Measurements from ENCODE around the gene ARID1B.

ARID1B gene

DNA sequence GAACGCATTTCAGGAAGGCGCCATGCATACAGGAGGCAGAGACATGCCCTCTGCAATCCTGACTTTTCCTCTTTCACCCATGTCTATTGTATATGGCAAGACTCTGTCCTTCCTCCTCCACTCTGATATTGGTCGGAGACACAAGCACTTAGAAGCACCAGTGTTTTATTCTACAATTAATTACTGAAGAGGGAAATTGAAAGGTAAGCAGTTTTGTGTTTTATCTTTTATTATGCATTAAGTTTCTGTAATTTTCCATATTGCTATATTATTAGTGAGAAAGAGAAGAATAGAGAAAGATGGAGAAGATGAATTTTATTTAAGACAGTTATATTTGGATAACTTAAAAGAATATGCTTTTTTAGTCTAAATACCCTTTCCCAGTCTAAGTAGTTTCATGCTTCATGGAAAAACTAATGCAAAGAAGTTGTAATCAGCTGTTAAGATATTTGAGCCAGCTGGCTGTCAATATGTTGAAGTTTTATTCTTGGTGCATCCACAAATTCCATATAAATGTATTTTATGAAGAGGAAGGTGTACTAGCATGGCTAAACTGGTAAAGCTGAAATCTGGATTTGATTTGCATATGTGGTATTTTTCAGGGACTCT, 13.6 kb downstream of the ARID1B start:
- in situ Hi-C loops (cut with MboI; ENCODE audit: low sequenced_read_pairs): no loop called here

DNA sequence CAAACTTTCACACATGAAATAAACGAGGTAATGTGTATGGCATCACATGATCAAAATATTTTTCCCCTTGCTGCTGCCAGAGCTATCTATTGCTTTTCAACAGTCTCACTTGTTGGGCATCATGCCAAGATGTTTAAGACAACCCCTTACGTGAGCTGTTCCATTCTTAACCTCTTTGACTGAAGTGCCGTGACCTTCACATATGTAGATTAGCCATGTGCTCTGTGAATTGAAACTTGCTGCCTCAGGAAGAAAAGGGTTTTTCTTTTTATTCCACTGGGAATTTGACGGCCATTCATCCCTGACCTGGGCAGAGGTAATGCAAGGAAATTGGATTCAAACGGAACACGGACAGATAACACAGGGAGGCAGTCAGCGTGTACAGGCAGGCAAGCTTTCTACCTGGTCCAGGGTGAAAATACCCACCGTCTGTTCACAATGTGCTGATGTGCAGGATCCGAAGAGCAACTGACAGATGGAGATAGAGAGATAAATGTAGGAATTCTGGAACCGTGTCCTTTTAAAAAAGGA, 14.2 kb downstream of the ARID1B start:
- in situ Hi-C loops (cut with MboI; ENCODE audit: low sequenced_read_pairs): no loop called here

DNA sequence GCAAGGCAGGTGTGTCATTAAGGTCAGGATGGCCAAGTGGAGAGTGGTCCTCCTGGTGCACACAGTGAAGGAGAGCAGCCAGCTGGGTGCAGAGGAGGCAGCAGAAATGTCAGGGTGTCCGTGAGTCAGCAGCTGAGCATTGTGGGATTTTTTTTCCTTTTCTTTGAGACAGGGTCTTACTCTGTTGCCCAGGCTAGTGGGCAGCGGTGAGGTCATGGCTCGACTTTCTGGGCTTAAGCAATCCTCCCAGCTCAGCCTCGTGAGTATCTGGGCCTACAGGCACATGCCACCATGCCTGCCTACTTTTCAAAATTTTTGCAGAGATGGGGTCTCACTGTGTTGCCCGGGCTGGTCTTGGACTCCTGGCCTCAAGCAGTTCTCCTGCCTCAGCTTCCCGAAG, 16.0 kb downstream of the ARID1B start:
- in situ Hi-C loops (cut with MboI; ENCODE audit: low sequenced_read_pairs): no loop called here

DNA sequence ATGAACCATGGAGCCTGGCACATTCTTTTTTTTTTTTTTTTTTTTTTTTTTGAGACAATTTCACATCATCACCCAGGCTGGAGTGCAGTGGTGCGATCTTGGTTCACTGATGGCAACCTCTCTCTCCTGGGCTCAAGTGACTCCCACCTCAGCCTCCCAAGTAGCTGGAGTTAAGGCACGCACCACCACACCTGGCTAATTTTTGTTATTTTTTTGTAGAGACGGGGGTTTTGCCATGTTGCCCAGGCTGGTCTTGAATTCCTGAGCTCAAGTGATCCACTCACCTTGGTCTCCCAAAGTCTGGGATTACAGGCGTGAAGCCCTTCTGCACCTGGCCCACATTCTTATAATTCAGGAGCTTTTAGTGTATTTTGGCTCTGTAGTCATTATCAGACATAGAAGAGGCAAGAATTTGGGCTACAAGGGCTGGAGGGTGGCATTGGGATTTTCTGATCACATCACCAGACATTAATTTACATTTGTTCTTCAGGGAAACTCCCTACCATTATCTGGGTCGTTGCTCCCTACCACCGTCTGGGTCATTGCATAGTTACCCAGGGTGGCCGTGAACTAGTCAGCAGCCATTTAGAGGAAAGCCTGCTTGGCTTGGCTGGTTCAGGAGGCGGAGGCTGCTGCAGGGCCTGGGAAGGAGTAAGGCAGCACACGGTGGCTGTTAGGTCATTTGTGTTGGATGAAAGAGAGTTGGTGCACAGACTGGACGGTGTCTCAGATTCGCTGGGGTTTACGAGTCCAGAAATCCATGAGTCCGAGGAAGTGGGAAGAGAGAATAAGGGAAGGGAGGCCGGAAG, 17.6 kb downstream of the ARID1B start:
- in situ Hi-C loops (cut with MboI; ENCODE audit: low sequenced_read_pairs): no loop called here

DNA sequence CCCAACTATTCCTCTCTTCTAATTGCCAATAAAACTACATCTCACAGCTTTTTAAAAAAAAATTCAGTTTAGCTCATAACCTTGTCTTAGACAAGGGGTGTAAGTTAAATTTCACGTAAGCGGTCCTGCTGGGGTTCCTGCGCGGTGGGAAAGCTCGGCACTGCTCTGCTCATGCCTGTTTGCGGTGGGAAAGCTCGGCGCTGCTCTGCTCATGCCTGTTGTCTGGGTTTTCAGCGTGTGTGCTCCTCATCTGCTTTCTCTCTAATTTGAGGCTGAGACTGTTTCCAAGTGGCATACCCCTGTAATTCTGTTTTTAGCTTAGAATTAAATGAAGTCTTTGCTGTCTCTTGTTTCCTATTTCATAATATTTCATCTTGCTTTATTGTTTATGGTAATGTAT, 18.6 kb downstream of the ARID1B start:
- in situ Hi-C loops (cut with MboI; ENCODE audit: low sequenced_read_pairs): no loop called here

DNA sequence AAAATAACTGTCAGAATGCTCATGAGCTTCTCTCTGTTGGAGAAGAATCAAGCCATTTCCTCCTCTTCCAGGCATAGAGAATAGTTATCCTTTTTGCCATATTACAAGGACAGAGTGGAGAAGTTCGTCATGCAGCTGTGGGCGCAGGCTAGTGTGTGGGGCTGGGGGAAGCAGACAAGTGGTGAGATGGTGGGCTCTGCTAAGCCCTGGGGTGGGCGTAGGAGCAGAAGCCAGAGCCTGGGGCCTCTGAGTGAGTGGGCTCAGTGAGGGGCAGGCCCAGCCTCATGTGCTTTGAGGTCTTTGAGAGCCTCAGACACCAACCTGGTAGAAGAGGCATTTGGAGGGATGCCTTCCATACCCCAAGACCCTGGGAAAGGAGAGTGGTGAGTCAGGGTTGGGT, 19.4 kb downstream of the ARID1B start:
- in situ Hi-C loops (cut with MboI; ENCODE audit: low sequenced_read_pairs): no loop called here

DNA sequence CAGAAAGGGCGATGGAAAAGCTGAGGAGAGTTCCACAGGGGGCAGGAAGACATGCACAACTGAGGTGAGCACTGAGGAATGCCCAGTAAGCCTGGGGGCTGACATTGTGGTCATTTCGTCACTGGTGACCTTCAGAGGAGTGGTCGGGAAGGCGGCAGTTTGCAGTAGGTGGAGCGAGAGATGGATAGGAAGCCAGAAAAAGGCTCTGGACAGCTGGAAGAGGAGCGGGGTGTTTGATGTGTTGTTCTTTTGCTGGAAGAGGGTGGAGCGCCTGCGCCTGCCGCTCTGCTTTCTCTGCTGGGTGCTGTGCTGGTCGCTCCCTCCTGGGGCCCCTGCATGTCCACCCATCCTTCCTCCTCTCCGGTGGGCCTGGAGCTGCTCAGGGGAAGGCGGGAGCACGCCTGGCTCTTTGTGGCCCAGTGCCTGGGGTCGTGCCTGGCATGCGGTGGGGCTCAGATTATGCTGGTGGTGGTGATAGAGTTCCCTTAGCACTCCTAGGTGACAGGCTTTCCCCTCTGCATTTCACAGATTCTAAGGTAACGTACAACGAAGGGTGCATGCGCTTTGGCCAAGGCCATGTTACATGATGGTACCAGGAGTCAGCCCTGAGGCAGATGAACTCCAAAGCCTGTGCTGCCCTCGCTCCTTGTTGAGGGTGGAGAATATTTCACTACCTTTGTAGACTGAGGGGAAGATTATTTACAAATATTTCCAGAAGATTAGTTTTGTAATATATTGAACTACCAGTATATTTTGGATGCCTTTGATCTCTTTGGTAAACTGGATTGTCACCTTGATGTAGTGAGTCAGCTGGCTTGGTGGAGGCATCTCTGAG, 20.9 kb downstream of the ARID1B start:
- in situ Hi-C loops (cut with MboI; ENCODE audit: low sequenced_read_pairs): no loop called here

DNA sequence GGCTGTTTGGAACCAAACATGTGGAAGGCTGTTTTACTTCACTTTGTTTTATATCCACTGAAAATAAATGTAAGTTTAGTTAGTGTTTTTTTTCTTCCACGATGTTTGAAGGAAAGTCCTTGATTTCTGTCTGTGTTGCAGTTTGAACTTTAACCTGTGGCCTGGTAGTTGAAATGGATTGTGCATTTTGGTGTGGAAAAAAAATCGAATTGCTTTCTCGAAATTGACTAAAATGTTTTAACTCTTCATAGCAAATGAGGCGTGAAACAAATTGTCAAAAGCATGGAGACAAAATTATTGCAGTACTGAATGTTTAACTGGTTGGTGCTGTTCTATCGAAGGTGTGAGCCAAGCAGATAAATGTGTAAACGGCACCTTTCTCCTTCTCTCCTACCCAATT, 24.5 kb downstream of the ARID1B start:
- in situ Hi-C loops (cut with MboI; ENCODE audit: low sequenced_read_pairs): no loop called here

DNA sequence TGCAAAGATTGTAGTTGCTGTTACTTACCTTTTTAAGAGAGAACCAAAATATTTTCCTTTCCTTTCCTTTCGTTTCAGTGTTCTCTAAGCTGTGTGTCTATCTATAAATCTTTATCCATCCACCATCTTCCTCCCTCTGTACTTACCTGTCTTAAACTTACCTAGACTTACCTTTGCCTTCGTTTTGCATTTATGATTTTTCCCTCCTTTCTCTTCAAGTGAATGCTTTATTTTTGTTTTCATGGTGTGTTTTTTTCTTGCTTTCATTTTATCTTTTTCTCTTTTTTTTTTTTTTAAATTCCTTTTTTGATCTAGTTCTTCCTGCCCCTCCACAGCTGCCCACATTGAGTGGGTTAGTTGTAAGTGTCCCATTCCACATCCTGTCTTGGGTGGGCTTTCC, 26.2 kb downstream of the ARID1B start:
- in situ Hi-C loops (cut with MboI; ENCODE audit: low sequenced_read_pairs): no loop called here

DNA sequence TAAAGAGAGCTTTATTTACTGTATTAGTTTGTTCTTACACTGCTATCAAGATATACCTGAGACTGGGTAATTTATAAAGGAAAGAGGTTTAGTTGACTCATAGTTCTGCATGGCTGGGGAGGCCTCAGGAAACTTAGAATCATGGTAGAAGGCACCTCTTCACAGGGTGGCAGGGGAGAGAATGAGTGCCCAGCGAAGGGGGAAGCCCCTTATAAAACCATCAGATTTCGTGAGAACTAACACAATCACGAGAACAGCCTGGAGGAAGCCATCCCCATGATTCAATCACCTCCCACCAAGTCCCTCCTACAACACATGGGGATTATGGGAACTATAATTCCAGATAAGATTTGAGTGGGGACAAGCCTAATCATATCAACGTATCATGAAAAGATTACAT, 27.2 kb downstream of the ARID1B start:
- in situ Hi-C loops (cut with MboI; ENCODE audit: low sequenced_read_pairs): no loop called here

DNA sequence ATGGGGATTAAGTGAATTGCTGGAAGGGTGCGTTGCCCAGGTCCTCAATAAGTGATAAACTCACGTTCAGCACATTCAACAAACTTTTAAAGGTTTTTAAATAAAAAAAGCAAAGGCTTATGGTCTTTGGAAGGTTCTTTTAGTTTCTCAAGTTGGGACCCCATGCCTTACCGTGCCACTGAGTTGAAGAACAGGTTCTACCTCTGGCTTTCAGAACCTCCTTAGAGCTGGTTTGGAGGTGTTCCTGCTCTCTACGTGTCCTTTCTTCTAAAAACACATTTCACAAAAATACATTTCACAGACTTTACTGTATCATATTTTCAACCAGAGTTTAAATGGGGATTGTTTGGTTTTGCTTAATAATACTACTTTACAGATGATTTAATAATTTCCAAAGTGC, 29.0 kb downstream of the ARID1B start:
- in situ Hi-C loops (cut with MboI; ENCODE audit: low sequenced_read_pairs): no loop called here

DNA sequence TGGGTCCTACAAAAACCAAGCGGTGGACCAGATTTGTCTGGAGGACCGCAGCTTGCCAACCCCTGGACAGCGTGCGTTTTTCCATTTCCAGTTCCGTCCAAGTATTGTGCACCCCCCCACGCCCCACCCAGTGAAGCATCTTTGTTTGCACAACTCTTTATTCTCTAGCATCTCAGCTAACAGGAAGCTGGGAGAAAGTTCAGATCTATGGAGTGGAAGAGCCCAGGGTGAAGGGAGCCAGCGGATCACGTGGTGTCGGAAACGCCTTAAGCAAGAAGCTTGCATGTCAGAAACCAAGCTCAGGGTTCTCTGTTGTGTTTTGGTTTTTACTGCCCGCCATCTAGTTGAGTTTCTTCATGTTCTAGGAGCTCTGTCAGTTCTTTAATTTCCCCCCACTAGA, 29.9 kb downstream of the ARID1B start:
- in situ Hi-C loops (cut with MboI; ENCODE audit: low sequenced_read_pairs): no loop called here

DNA sequence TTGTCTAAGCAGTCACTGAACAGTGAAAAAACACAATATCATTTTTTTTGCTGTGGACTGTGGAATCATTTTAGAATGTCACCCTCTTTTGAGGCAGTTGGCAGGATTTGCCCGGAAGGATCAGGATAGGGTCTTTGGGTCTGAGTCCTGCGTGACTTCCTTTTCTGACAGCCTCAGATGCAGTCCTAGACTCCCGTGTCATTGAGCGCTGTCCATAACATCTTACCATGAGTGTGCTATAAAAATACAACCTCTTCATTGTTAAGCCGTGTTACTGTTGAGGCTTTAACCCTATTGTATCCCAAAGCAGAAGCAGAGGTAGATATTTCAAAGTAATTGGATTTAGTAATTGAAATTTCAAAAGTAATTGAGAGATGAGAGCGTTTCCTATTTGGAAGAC, 30.6 kb downstream of the ARID1B start:
- in situ Hi-C loops (cut with MboI; ENCODE audit: low sequenced_read_pairs): no loop called here

DNA sequence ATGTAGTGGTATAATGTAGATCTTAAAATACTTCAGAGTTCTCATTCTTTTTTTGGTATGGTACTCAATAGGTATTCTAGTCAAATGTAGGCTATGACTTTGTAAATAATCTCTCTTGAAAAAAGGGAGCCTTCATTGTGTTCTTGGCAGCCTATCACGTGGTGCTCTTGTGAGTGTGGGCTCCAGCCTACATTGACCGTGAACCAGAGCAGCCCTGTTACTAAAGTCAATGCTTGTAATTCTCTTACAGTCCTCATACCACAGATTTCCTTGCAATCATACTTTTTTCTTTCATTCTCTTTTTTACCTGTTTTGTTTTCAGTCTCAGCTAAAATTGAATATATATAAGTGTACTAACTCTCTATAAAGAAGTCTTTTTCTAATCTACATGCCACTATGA, 31.1 kb downstream of the ARID1B start:
- in situ Hi-C loops (cut with MboI; ENCODE audit: low sequenced_read_pairs): no loop called here

DNA sequence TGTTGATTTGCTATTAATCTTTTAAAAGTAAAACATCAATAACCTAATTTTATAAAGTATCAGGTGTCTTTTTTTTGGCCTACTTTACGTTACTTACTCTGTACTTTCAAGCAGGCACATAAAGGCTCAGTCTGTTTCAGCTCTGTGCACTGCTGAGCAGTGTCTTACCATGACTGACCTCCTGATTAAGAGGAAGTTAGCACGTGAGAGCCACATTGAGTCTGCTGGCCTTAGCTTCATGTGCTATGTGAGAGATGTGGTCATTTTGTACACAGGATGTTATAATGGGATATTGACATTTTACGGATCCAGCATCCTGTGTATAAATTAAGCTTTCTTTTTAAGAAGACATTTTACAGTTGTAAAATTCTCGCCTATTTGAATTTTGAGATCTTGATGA, 31.9 kb downstream of the ARID1B start:
- in situ Hi-C loops (cut with MboI; ENCODE audit: low sequenced_read_pairs): no loop called here

DNA sequence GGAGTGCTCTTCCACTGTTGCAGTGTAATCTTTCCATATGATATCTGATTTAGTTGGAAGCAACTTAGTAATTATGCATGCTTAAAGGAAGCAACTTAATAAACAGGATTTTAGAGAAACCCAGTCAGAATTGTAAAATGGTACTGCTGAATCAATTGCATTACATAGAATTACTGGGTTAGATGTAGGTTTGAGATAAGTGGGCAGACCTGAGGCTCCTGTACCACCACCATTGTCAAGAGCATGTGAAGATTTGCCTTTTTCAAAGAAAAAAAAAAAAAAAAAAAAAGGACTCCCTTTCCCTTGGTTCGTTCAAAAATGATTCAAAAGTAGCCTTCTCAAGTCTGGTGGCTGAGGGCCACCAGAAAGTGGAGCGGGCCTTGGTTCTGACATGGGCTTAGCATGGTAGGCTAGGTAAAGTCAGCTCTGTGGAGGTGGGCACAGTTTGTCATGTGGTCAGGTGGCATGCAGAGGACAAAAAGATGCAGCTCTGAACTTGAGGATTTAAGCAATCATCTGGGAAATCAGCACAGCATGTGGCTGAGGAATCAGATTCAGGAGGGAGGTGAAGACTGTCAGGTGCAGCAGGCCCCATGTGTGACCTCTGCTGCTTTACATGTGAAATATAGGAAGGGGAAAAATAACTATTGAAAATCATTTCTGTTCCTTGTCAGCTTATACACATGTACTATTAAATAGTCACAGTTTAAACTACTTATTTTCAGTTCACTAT, 32.4 kb downstream of the ARID1B start:
- in situ Hi-C loops (cut with MboI; ENCODE audit: low sequenced_read_pairs): no loop called here

DNA sequence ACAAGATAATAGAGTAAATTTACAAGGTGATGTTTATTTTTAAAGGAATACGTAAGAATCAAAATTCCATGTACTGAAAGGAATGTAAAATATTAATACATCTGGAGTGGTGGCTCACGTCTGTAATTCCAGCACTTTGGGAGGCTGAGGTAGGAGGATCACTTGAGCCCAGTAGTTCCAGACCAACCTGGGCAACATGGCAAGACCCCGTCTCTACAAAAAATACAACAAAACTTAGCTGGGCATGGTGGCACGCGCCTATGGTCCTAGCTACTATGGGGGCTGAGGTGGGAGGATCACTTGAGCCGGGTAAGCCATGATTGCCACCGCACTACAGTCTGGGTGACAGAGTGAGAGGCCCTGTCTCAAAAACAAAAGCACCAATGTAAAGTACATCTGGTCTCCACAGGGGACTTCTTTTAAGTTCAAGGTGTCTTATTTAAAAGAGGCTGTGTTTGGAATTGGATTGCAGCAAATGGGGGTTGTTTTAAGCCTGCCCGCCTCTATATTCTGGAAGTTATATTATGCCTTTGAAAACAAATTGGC, 36.9 kb downstream of the ARID1B start:
- in situ Hi-C loops (cut with MboI; ENCODE audit: low sequenced_read_pairs): no loop called here

DNA sequence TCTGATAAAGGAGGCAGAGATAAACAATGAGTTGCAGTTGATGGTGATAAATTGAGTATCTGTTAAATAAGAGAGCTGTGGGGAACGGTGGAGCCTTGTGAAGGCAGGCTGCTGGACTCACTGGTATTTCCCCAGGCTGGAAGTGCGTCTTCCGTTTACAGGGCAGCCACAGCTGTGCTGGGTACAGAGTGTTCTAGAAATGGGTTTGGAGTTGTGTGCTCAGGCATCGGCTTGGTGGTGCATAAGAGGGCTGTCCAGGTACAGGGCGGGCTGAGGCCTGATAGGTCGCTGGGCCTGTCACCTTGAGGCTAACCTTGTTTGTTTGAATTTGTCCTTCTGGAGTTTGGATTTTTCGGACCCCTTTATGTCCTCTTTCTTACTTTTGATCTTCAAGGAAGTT, 39.3 kb downstream of the ARID1B start:
- in situ Hi-C loops (cut with MboI; ENCODE audit: low sequenced_read_pairs): no loop called here

DNA sequence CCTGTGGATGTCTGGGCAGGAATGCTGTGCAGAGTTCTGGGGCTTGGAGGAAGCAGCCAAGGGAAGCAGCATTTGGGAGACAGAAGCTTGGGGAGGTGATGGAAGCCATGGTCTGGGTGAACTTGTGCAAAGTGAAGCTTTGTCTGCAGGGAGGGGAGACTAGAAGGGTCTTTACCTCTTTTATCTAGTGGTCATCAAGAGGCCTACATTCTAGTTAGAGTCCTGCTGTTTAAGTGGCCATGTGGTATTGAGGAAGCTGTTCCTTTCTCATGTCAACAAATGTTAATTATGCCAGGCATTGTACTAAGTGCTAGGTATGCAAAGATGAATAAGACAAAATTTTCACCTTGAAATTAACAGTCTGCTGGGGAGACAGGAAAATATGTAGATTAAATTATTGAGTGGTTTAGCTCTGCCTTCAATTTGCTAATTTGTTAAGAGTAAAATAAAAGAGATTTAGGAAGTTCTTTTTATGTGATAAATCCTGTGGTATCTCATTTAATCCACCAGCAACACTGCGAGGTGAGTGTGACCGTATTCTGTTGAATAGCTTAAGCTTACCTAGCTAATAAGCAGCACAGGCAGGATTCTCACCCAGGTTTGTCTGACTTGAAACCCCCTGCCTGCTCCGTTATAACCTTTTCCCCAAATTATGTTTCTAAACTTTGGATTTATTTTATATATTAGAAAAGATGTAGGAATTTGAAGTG, 43.1 kb downstream of the ARID1B start:
- in situ Hi-C loops (cut with MboI; ENCODE audit: low sequenced_read_pairs): no loop called here

DNA sequence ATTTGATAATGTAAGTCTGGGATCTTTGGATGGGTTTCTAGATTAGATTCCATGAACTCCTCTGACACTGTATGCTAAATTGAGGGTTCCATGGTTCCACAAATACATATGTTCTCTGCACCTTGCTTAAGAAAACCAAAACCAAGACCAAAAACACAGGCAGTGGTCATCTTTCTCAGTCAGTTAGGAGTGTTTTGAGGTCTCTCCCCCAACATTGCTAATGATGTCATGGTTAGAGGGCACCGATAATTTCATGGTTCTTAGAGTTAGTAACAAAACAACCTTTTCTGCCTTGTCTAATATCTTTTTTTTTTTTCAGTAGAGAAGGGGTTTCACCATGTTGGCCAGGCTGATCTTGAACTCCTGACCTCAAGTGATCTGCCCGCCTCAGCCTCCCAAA, 44.5 kb downstream of the ARID1B start:
- in situ Hi-C loops (cut with MboI; ENCODE audit: low sequenced_read_pairs): no loop called here

All from HL-60/S4 treated with phorbol 12-myristate 13-acetate at 8.2 ng/mL for 4 days and 3 days (cell line).